GOT3 (cell line): Measurements from ENCODE around the gene KRTAP5-2.

Source experiments
- DNase-seq: peaks from one replicate; lab custom pipeline; 2025; ENCODE audit warnings: mixed read lengths; lab: John Stamatoyannopoulos, UW

Gene KRTAP5-2

GRCh38 chr11:1555713-1556153 lies 42.4 kb downstream of the KRTAP5-2 start:
- no peak for DNase-seq

- DNase-seq, result no peak
Measured at GRCh38 chr11:1554981-1555712, 42.9 kb downstream of the KRTAP5-2 start.

- DNase-seq, result no peak
Measured at GRCh38 chr11:1553808-1554594, 44.1 kb downstream of the KRTAP5-2 start.

GRCh38 chr11:1549338-1550330 lies 48.5 kb downstream of the KRTAP5-2 start:
- no peak for DNase-seq

GRCh38 chr11:1548221-1549070 lies 49.6 kb downstream of the KRTAP5-2 start:
- no peak for DNase-seq

GRCh38 chr11:1547467-1548098 lies 50.5 kb downstream of the KRTAP5-2 start:
- no peak for DNase-seq
